Bone marrow (tissue), 2 donors: ENCODE results near the gene USH2A.

Experiments
- DNase-seq, 2 donors: peaks; one replicate each; lab custom pipeline; 2025; lab: John Stamatoyannopoulos, UW

The USH2A gene

DNA sequence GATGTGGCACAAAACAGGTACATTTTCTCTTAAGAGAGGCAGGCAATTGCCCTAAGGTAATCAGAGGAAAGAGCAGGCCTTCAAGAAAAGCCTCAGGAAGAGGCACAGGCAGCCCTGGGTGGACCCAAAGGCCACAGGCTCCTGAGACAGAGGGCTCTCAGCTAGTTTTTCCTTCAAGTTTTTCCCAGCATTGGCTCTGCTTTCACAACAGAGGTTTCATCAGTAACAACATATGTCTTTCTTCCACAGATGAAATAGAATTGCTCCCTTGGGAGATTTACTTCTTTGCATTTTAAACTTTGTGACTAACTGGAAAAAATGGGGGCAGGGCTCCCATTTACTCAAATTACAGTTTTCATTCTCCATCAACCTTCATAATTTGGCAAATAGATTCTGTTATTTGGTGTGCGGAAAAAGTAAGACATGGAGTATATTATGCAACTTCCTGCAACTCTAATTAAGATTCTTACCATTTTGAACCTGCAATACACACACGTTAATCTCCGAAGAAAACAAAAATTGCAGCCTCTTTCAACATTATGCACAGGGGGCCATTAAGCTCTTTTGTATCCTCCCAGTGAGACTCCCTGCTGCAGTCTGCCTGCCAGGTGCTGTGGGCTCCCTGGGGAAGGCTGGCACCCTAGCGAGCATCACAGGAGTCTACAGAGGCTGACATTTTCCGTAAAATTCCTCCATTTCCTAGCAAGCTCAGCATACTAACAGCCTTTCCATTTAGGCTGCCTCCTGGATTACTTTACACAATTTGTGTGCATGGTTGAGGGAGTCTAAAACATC, 282.3 kb downstream of the USH2A start:
- no peak for DNase-seq

- DNase-seq = no peak
These were observed 299.0 kb downstream of the USH2A start for GRCh38 chr1:216124192-216124781.

GRCh38 chr1:216123446-216124191, 299.6 kb downstream of the USH2A start:
- DNase-seq = no peak

DNA sequence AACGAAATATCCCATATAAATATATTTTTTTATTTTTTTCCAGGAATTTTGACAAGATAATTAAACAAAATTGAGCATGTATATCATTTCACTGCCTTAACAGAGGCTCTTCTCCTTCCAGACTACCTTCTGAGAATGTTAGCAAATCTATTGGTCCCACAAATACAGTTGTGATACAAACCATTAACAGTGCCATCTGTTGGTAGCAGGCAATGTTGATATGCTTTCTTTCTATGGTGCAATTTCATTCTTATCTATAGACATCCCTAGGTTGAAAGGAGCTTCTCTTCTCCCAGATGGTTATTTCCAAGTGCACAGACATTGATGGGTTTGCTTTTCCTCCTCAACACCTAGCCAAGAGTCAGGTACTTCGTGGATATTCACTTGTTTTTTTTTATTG, 303.6 kb downstream of the USH2A start:
- DNase-seq = no peak

- no peak for DNase-seq
These were observed 309.1 kb downstream of the USH2A start for GRCh38 chr1:216114180-216114579.

GRCh38 chr1:216113181-216113580, 310.1 kb downstream of the USH2A start:
- no peak for DNase-seq

DNA sequence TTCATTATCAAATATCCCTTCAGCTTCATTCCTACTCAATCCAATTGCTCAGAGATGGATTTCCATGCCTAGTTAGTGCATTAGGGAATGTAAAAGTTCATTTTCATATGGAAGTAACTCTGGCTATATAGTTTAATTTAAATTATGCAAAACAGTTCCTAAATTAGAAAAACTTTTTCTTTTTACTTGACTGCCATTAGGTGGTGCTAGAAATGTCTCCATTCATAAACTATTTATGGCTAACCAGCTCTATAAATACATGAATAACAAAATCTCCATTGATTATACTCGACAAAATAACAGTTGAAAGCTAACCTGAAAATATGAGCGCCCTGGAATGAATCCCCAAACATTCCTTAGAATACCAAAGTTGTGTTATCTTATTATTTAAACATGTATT, 311.4 kb downstream of the USH2A start:
- DNase-seq = no peak

DNA sequence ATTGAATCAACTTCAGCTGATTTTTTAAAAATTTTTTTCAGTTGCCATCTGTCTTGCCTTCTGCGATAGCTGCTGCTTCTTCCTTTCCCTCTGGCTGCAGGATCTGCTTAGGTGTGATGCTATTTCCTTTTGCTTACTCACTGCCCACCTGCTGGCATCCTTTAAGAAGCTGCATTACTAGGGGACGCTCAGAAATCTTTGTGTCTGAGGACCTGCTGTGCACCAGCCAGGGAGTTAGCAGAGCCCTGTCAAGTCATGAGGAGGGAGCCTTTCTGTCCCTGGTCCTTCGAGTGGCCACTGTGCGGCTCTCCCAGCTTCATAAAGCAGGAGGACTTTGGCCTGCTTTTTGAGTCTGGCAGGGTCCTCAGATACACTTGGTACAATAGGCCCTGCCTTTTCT, 327.8 kb downstream of the USH2A start:
- DNase-seq = no peak

DNA sequence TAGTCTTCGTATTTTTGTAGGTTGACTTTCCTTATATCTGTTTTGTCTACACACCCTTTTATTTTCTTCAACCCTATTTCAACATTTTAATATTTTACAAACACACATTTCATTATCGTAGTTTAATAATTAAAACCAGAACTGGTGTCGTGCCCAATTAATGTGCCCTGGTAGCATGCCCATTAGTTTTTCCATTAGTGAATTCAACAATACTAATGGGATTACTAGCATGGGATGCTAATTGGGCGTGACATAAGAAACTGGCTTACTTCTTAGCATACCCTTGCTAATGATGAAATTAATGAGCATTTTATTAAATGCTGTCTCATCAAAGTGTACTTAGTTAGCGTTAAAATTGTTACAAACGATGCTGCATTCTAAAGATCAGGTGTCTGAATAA, 332.7 kb downstream of the USH2A start:
- DNase-seq = no peak

DNA sequence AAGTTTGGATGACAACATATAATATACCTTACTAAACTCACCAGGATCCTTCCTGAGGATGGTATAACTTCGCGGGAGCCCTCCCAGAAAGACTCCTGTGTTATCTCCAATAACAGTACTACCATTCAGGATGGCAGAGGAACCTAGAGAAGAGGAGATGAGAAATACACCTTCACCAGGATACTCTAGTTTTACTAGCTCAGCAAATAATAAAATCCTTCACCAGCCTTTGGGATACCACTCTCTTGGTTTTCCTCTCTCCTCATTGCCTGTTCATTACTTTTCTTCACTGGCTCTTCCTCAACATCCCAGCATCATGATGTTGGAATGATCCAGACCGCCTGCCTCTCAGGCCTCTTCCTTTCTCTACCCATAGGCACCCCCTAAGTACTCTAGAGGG, 336.6 kb downstream of the USH2A start:
- no peak for DNase-seq

DNA sequence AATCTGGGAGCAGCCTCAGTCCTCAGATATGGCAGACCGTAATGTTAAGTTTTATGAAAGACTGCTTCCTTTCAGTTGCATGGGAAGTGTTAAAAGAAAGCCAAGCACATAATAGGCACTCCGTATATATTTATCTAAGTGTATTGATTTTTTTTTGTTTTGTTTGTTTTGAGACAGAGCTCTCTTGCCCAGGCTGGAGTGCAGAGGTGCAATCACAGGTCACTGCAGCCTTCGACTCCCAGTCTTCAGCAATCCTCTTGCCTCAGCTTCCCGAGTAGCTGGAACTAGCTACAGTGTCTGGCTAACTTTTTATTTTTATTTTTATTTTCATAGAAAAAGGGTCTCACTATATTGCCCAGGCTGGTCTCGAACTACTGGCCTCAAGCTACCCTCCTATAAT, 341.8 kb downstream of the USH2A start:
- no peak for DNase-seq

- DNase-seq = no peak
These were observed 346.5 kb downstream of the USH2A start for GRCh38 chr1:216076751-216077150.

GRCh38 chr1:216075339-216075738, 347.9 kb downstream of the USH2A start:
- DNase-seq = no peak

- DNase-seq = no peak
These were observed 349.3 kb downstream of the USH2A start for GRCh38 chr1:216073793-216074595.

DNA sequence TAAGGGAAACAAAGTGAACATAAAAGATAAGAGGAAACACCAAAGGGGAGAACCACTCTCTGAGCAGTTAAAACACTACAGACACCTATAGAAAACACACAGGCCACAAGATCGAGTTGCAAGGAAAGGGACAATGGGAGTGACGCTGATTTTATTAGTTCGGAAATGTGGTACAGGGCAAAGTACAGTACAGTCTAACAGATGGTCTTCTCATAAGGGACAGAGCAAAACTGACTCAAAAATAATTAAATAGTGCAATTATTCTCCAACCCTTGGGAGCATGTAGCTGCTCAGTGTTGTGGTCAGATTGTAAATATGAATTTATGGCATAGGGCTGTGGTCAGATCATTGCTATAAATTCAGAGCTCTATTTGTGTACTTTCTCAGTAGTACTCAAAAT, 352.0 kb downstream of the USH2A start:
- no peak for DNase-seq

- DNase-seq = no peak
These were observed 358.6 kb downstream of the USH2A start for GRCh38 chr1:216064643-216065042.

- DNase-seq = no peak
These were observed 365.3 kb downstream of the USH2A start for GRCh38 chr1:216057947-216058346.

DNA sequence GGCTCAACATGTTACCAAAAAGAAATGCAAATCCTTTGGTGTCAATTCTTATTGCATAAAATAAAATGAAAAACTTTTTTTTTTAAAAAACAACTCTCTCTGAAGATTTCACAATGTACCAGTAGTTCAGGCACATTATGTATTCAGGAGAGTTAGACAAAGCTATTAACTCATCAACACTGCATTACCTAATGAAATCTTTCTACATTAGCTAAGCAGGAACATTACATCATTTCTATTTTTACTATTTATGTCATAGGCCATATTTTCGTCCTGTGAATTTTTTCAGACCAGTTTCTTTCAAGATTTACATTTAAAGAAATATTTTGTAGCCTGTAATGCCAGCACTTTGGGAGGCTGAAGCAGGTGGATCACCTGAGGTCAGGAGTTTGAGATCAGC, 366.2 kb downstream of the USH2A start:
- no peak for DNase-seq

DNA sequence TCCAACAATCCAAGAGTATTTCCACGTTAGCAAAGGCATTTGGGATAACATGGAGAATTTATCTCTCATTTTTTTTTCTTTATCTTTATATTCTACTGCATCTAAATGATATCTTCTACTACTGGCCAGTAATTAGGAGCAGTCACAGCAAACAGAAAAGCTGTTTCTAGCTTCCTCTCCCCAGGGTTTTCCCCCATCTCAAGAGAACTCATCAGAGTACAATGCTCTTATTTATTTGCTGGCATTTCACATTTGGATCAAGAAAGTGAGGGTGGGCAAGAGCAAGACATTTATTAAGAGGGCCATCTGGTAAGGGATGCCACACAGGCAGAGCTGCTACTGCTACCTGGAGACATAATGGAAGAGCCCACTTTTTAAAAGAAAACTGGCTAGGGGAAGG, 368.2 kb downstream of the USH2A start:
- no peak for DNase-seq

DNA sequence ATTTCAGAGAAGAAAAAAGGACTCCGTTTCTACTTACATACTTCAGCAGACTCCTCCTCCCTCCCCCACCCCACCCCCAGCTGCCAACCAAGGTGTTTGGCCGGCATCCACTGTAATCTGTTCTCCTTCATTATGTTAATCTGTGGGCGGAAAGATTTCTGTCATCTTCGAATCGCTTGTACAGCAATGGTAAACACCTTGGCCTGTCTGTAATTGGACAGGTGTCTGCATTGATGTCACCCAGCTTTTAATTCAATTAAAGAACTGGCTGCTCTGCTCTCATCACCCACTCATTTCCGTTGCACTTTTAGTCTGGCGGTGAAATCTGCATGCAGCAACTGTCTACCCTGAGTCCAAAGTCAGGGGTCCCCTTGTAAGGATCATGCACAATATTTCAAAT, 368.6 kb downstream of the USH2A start:
- DNase-seq = no peak

GRCh38 chr1:216051071-216051470, 372.2 kb downstream of the USH2A start:
- DNase-seq = no peak

- no peak for DNase-seq
These were observed 373.4 kb downstream of the USH2A start for GRCh38 chr1:216049741-216050430.
